Measurements from ENCODE around the gene S100Z.
"Not testable (repeated sequence)": the region's sequence is repeated elsewhere in the genome, so short reads cannot be mapped to it uniquely, and the experiment has no call there.

The S100Z gene

DNA sequence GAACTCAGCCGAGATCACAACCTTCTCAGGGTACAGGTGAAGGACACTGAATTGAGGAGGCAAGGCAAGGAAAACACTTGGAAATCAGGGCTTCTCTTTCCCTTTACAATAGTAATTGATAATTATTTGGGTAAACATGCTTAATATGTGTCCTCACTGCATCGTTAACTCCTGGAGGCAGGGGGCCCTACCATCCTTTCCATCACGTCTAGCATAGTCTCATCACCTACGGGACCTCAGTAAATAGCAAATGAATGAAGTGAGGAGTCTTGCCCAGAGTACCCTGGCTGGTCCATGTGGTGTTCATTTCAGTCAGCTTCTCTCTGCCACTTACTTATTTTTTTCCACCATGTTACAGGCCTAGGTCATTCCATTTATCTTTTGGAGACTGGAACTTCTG is 28.7 kb upstream of the S100Z start:
- Histone ChIP-seq H3K4me3 (ENCODE audit: low read depth, low read length) (no peak overlapping the region), H3K9me3 (ENCODE audit: severe bottlenecking) (no peaks in the 10 kb centered on the region), H3K27ac (no peak overlapping the region), H3K27me3 (ENCODE audit: insufficient read depth, low read depth, severe bottlenecking) (no peaks in the 10 kb centered on the region), H3K36me3 (no peaks in the 10 kb centered on the region)
- TF ChIP-seq, protein P1, sequence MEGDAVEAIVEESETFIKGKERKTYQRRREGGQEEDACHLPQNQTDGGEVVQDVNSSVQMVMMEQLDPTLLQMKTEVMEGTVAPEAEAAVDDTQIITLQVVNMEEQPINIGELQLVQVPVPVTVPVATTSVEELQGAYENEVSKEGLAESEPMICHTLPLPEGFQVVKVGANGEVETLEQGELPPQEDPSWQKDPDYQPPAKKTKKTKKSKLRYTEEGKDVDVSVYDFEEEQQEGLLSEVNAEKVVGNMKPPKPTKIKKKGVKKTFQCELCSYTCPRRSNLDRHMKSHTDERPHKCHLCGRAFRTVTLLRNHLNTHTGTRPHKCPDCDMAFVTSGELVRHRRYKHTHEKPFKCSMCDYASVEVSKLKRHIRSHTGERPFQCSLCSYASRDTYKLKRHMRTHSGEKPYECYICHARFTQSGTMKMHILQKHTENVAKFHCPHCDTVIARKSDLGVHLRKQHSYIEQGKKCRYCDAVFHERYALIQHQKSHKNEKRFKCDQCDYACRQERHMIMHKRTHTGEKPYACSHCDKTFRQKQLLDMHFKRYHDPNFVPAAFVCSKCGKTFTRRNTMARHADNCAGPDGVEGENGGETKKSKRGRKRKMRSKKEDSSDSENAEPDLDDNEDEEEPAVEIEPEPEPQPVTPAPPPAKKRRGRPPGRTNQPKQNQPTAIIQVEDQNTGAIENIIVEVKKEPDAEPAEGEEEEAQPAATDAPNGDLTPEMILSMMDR (IDR thresholded peaks at IDR 0.05; ENCODE audit: low read depth, low read length): no peak
- DNase-seq: no peak

DNA sequence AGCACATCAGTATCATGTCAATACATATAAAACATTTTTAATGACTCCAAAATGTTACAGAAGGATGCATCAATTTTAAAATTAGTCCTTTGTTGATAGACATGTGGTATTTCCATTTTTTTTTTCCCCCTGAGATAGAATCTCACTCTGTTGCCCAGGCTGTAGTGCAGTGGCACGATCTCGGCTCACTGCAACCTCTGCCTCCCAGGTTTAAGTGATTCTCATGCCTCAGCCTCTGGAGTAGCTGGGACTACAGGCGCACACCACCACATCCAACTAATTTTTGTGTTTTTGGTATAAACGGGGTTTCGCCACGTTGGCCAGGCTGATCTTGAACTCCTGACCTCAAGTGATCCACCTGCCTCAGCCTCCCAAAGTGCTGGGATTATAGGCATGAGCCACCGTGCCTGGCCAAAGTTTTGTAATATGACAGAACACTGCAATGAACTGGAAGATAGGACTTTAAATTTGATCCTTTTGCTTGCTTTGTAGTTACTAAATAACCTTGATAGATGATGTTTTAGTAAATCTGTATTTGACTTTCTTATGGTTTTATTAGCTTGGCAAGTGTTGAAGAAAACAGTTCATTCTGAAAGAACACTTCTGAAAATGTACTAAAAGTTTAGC is 27.6 kb upstream of the S100Z start:
- H3K27ac ChIP-seq; H3K27me3 ChIP-seq (ENCODE audit: insufficient read depth, low read depth, severe bottlenecking); H3K9me3 ChIP-seq (ENCODE audit: severe bottlenecking); H3K4me3 ChIP-seq (ENCODE audit: low read depth, low read length); H3K36me3 ChIP-seq; DNase-seq: not testable (repeated sequence)

DNA sequence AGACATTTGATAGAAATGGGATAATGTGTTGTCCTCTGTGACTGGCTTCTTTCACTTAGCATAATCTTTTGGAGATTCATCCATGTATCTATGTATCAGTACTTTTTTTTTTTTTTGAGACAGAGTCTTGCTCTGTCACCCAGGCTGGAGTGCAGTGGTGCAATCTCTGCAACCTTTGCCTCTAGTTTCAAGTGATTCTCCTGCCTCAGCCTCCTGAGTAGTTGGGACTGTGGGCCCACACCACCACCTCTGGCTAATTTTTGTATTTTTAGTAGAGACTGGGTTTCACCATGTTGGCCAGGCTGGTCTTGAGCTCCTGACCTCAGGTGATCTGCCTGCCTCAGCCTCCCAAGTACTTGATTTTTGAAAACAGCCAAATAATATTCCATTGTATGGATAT is 23.4 kb upstream of the S100Z start:
- H3K4me3 ChIP-seq (ENCODE audit: low read depth, low read length); DNase-seq; H3K27me3 ChIP-seq (ENCODE audit: insufficient read depth, low read depth, severe bottlenecking); H3K36me3 ChIP-seq; H3K9me3 ChIP-seq (ENCODE audit: severe bottlenecking); H3K27ac ChIP-seq: not testable (repeated sequence)

DNA sequence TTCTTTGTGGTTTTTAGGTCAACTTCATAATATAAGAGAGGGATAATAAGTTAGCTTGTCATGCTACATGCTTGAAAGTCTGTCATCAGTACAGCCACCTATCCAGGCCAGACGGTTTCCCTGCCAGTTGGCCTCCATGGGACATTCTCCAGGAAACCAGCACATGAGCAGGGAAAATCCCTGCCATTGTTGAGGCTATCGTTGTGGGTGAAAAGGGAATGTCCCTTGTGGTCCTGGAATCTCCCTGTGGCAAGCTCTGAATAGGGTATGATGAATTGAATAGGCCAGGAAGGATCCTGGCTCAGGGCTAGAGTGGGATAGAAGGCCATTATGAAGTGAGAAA is 18.7 kb upstream of the S100Z start:
- Histone ChIP-seq H3K27ac (no peak overlapping the region), H3K36me3 (peaks cover 3% of the 10 kb centered on the region; the same call in 1 of the 2 replicates), H3K9me3 (ENCODE audit: severe bottlenecking) (no peaks in the 10 kb centered on the region), H3K4me3 (ENCODE audit: low read depth, low read length) (no peak overlapping the region), H3K27me3 (ENCODE audit: insufficient read depth, low read depth, severe bottlenecking) (no peaks in the 10 kb centered on the region)
- TF ChIP-seq, protein P1 (IDR thresholded peaks at IDR 0.05; ENCODE audit: low read depth, low read length): no peak
- no peak for DNase-seq

DNA sequence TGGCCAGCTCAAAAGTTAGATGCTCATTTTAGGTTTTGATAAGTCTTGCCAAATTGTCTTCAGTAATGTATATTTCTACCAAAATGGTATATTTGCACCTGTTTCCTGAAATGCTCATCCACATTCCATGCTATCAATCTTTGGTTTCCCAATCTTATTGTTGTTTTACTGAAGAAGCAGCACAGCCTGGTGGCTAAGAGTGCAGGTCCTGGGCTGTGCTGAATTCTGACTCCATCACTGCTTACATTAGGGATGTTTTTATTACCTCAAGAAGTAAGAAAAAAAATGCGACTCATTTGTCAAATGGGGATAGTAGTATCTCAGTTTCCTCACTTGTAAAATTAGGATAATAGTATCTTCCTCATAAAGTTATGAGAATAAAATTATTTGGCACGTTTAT is 13.6 kb upstream of the S100Z start:
- H3K27me3 ChIP-seq (ENCODE audit: insufficient read depth, low read depth, severe bottlenecking): no peaks in the 10 kb centered on the region
- no peak overlapping the region for H3K4me3 ChIP-seq (ENCODE audit: low read depth, low read length)
- H3K36me3 ChIP-seq: peaks cover 3% of the 10 kb centered on the region; the same call in 1 of the 2 replicates
- no peak overlapping the region for H3K27ac ChIP-seq
- no peak for DNase-seq
- TF ChIP-seq, protein P1 (IDR thresholded peaks at IDR 0.05; ENCODE audit: low read depth, low read length): no peak
- H3K9me3 ChIP-seq (ENCODE audit: severe bottlenecking): no peaks in the 10 kb centered on the region

DNA sequence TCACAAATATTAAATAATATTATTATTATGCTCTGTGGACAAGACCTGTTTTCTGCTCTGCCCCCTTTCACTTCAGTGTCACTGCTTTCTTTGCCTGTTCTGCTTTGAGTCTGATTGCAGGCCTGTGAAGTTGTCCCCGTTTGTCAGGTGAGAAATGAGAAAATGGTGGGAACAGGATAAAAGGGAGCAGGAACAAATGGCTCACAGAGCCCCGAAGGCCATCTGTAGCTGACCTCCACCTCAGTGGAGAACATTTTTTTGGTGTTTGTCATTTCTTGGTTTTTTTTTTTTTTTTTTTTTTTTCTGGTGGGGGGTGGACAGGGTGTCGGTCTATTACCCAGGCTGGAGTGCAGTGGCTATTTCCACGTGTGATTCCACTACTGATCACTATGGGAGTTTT is 13.2 kb upstream of the S100Z start:
- H3K4me3 ChIP-seq (ENCODE audit: low read depth, low read length): no peak overlapping the region
- H3K27me3 ChIP-seq (ENCODE audit: insufficient read depth, low read depth, severe bottlenecking): no peaks in the 10 kb centered on the region
- no peak overlapping the region for H3K27ac ChIP-seq
- DNase-seq: no peak
- TF ChIP-seq, protein P1 (IDR thresholded peaks at IDR 0.05; ENCODE audit: low read depth, low read length): no peak
- H3K9me3 ChIP-seq (ENCODE audit: severe bottlenecking): no peaks in the 10 kb centered on the region
- H3K36me3 ChIP-seq: peaks cover 3% of the 10 kb centered on the region; the same call in 1 of the 2 replicates
